Left ventricle myocardium inferior (tissue), 1 donor: ENCODE measurements around the gene ZNF560. TPM values are rescaled to one million over a fixed set of nuclear protein-coding genes. Genes with fewer than 3 reads are reported as not detected.

Experiments used
- DNase-seq: peaks from one replicate; pipeline ENCODE4 v3.0.0-alpha.2; 2020
- H3K27ac ChIP-seq: fragments of 200-600 bp; replicated peaks from 2 replicates; pipeline ENCODE4 v1.8.0; 2021
- H3K27me3 ChIP-seq: fragments of 200-600 bp; 2 replicates; pipeline ENCODE4 v1.8.0; 2021; ENCODE audit warnings: low read depth
- H3K36me3 ChIP-seq: fragments of 200-600 bp; 2 replicates; pipeline ENCODE4 v1.8.0; 2021
- H3K4me1 ChIP-seq: fragments of 200-600 bp; 2 replicates; pipeline ENCODE4 v1.8.0; 2021
- H3K4me3 ChIP-seq: fragments of 200-600 bp; 2 replicates; pipeline ENCODE4 v1.8.0; 2021; ENCODE audit warnings: mild to moderate bottlenecking, moderate library complexity
- H3K9me3 ChIP-seq: fragments of 200-600 bp; replicated peaks from 2 replicates; pipeline ENCODE4 v1.8.0; 2021
- CTCF ChIP-seq: fragments of 200-600 bp; IDR thresholded peaks from 2 replicates; pipeline ENCODE4 v1.8.0; 2021; ENCODE audit warnings: antibody characterized with exemption, mild to moderate bottlenecking, borderline replicate concordance
- intact Hi-C: fragments of 100-400 bp; cut with micrococcal nuclease; formaldehyde crosslinking; loops from one replicate; pipeline ENCODE4 v1.11.0; 2022
- total RNA-seq: library from RNA; stranded (reverse); fragmentation: NEBNext Ultra II Directional; extraction: Animal tissue kit (Norgen Biotek cat#: 25700); gene quantifications from one replicate; pipeline ENCODE4 v1.2.1, GENCODE V29; 2021
- donor health status: DM: no; HTN: yes; CAD: no; lungs with severe emphysema.

The ZNF560 gene
- total RNA-seq, 1 donor from 2014 or later = 0.16 TPM

GRCh38 chr19:9435279-9436268 lies 62.8 kb downstream of the ZNF560 start, which contains the start of gene ZNF266:
ZNF266 (minus strand) TSS chr19:9435573; CDS start chr19:9420089, 15,484 bp downstream.
- H3K36me3 ChIP-seq = peaks cover 35% of the 10 kb centered on the region
- intact Hi-C loops = no loop called here
- H3K27me3 ChIP-seq = no peaks in the 10 kb centered on the region
- H3K9me3 ChIP-seq = peaks cover 12% of the 10 kb centered on the region
- TF ChIP-seq CTCF = peak; percentile 74
- peak within 1 kb of the TSS; percentile 87 for H3K4me3 ChIP-seq
- DNase-seq = peak; percentile 88
- peak within 1 kb of the TSS; percentile 93 for H3K27ac ChIP-seq
- peaks cover 38% of the 10 kb centered on the region for H3K4me1 ChIP-seq

- peak; percentile 63 for TF ChIP-seq CTCF
- Histone ChIP-seq H3K27ac (no peak overlapping the region), H3K36me3 (peaks cover 67% of the 10 kb centered on the region), H3K9me3 (no peaks in the 10 kb centered on the region), H3K4me3 (no peak overlapping the region), H3K4me1 (peaks cover 41% of the 10 kb centered on the region), H3K27me3 (no peaks in the 10 kb centered on the region)
- intact Hi-C loops = no loop called here
- DNase-seq = peak; percentile 35
Observed at GRCh38 chr19:9431475-9431874, 66.9 kb downstream of the ZNF560 start.

- no peak for TF ChIP-seq CTCF
- no peak for DNase-seq
- peaks cover 31% of the 10 kb centered on the region for H3K4me1 ChIP-seq
- no peak overlapping the region for H3K4me3 ChIP-seq
- no peaks in the 10 kb centered on the region for H3K27me3 ChIP-seq
- intact Hi-C loops = no loop called here
- no peak overlapping the region for H3K27ac ChIP-seq
- H3K36me3 ChIP-seq = peaks cover 78% of the 10 kb centered on the region
- peaks cover 10% of the 10 kb centered on the region for H3K9me3 ChIP-seq
Observed at GRCh38 chr19:9430444-9430843, 68.0 kb downstream of the ZNF560 start.

- peaks cover 12% of the 10 kb centered on the region for H3K4me1 ChIP-seq
- H3K4me3 ChIP-seq = no peak overlapping the region
- H3K27ac ChIP-seq = no peak overlapping the region
- no peak for TF ChIP-seq CTCF
- peaks cover 31% of the 10 kb centered on the region for H3K9me3 ChIP-seq
- peaks cover 94% of the 10 kb centered on the region for H3K36me3 ChIP-seq
- intact Hi-C loops = no loop called here
- H3K27me3 ChIP-seq = no peaks in the 10 kb centered on the region
- DNase-seq = no peak
Observed at GRCh38 chr19:9427941-9428340, 70.5 kb downstream of the ZNF560 start.

Other genes with a start within 250 kb of the ZNF560 start
- gene OR7E24, start 247.7 kb downstream of the ZNF560 start, total RNA-seq = not detected
- gene ZNF699, start 188.8 kb downstream of the ZNF560 start, total RNA-seq = 3.9 TPM
- 19.1 TPM for gene ZNF559, start 174.4 kb downstream of the ZNF560 start, total RNA-seq
- 3.5 TPM for gene ZNF177, start 135.6 kb downstream of the ZNF560 start, total RNA-seq
- gene ZNF266, start 63.0 kb downstream of the ZNF560 start, total RNA-seq = 8.8 TPM
- 14.1 TPM for gene ZNF426, start 40.0 kb upstream of the ZNF560 start, total RNA-seq
- gene ZNF121, start 85.9 kb upstream of the ZNF560 start, total RNA-seq = 18.0 TPM
- gene ZNF561, start 122.6 kb upstream of the ZNF560 start, total RNA-seq = 17.8 TPM
- 19.5 TPM for gene ZNF562, start 176.5 kb upstream of the ZNF560 start, total RNA-seq